ENCODE measurements around the gene RER1. TPM values are rescaled to one million over a fixed set of nuclear protein-coding genes. Genes with fewer than 3 reads are reported as not detected.

RER1 gene
- total RNA-seq, 1 experiment from 2014 or later = 133 TPM

DNA sequence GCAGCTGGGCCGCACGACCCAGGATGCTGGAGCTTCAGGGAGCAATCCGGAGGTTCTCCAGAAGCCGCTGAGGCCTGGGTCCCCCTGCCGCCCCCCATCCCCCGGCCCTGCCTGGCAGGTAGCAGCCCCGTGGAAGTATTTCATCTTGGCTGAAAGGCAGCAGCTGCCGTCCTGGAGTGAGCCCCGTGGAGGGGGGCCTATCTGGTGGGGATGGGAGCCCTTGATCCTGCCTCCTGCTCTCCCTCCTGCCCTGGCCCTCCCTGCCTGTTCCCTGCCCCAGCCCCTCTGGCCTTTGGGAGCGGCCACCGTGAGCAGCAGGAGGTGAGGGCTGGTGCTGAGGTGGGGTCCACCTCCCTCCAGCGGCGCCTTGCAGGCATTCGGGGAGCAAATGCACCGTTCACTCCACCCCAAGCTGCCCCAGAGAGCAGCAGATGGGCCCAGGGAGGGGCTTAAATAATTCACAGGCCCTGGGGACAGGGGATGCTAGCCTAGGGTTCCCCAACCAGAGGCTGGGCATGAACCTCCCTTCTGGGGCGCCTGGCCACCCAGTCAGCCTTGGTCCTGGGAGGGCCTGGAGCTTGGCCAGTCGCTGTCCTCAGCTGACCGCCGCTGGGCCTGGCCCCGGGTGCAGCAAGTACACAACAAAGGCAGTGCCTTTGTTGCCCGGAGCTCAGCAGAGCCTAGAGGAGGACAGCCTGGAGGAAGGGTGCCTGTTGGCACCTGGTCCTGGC is 60.7 kb downstream of the RER1 start:
- no peak overlapping the region for H3K4me3 ChIP-seq (ENCODE audit: insufficient read depth, low read depth, low read length)
- H3K27me3 ChIP-seq (ENCODE audit: control insufficient read depth, insufficient read depth, low read length) = no peaks in the 10 kb centered on the region
- H3K36me3 ChIP-seq (replicated peaks; ENCODE audit: control insufficient read depth, insufficient read depth, low read length) = no peaks in the 10 kb centered on the region
- DNase-seq = peak; percentile 83

DNA sequence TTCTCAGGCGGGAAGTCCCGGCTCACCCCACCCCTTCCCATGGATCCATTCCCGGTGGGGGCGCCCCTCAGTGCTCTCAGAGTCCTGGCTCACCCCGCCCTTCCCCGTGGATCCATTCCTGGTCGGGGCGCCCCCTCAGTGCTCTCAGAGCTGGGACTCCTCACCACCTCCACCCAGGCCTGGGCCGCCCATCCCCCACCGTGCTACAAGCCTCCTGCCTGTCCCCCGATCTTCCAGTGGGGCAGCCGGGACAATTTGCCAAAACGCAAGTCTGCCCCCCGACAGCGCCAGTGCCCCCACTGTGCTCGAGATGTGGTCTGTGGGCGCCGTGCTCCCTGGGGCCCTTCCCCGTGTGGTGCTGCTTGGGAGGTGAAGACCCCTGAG is 61.3 kb downstream of the RER1 start:
- Histone ChIP-seq H3K27me3 (ENCODE audit: control insufficient read depth, insufficient read depth, low read length) (no peaks in the 10 kb centered on the region), H3K36me3 (replicated peaks; ENCODE audit: control insufficient read depth, insufficient read depth, low read length) (no peaks in the 10 kb centered on the region), H3K4me3 (ENCODE audit: insufficient read depth, low read depth, low read length) (no peak overlapping the region)
- DNase-seq = peak; percentile 78

DNA sequence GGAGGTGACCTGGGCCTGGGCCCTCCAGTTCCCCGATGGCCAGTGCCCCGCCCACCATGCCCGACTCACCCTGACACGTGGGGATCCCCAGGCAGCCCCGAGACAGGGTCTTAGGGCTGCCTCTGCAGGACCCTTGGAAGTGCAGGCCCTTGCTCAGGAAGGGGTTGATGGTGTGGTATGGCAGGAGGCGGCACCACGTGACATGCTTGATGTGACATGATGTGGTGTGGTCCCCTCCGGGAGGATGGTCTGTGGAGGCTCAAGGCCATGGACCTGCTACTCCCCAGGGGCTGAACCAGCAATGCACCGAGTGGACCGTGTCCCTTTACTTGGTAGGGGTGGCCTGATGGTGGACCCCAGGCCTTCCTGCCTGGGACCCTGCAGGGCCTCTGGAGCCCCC is 62.6 kb downstream of the RER1 start:
- Histone ChIP-seq H3K4me3 (ENCODE audit: insufficient read depth, low read depth, low read length) (no peak overlapping the region), H3K36me3 (replicated peaks; ENCODE audit: control insufficient read depth, insufficient read depth, low read length) (no peaks in the 10 kb centered on the region), H3K27me3 (ENCODE audit: control insufficient read depth, insufficient read depth, low read length) (no peaks in the 10 kb centered on the region)
- no peak for DNase-seq

Other genes with a start within 250 kb of the RER1 start
- 60.5 and 69.9 TPM in 2 replicates for gene FAAP20, start 197.1 kb upstream of the RER1 start, total RNA-seq (2014; rRNA removed; shearing (Covaris generic))
- gene SKI, start 163.5 kb upstream of the RER1 start, total RNA-seq (2014; rRNA removed; shearing (Covaris generic)) = 29.2 and 29.9 TPM in 2 replicates
- 12.7 and 14.3 TPM in 2 replicates for gene MORN1, start 287 bp upstream of the RER1 start, total RNA-seq (2014; rRNA removed; shearing (Covaris generic))
- 75.9 and 89.6 TPM in 2 replicates for gene PEX10, start 20.7 kb downstream of the RER1 start, total RNA-seq (2014; rRNA removed; shearing (Covaris generic))
- gene PLCH2, start 84.4 kb downstream of the RER1 start, total RNA-seq (2014; rRNA removed; shearing (Covaris generic)) = 0.24 and 0.37 TPM in 2 replicates
- 62.5 and 79.0 TPM in 2 replicates for gene PANK4, start 134.8 kb downstream of the RER1 start, total RNA-seq (2014; rRNA removed; shearing (Covaris generic))
- gene HES5, start 138.4 kb downstream of the RER1 start, total RNA-seq (2014; rRNA removed; shearing (Covaris generic)) = 0.07 and 0.33 TPM in 2 replicates
- 0.07 and 0.55 TPM in 2 replicates for gene TNFRSF14, start 164.5 kb downstream of the RER1 start, total RNA-seq (2014; rRNA removed; shearing (Covaris generic))
- gene PRXL2B, start 194.9 kb downstream of the RER1 start, total RNA-seq (2014; rRNA removed; shearing (Covaris generic)) = 62.9 and 83.5 TPM in 2 replicates
- gene MMEL1, start 241.2 kb downstream of the RER1 start, total RNA-seq (2014; rRNA removed; shearing (Covaris generic)) = 1.3 and 3.0 TPM in 2 replicates